Measurements from ENCODE around the gene CACNG1. TPM values are rescaled to one million over a fixed set of nuclear protein-coding genes. Genes with fewer than 3 reads are reported as not detected.

Gene CACNG1
- total and polyA plus RNA-seq, 2 of the 4 experiments (the other 2 are of a cell fraction) = not detected

DNA sequence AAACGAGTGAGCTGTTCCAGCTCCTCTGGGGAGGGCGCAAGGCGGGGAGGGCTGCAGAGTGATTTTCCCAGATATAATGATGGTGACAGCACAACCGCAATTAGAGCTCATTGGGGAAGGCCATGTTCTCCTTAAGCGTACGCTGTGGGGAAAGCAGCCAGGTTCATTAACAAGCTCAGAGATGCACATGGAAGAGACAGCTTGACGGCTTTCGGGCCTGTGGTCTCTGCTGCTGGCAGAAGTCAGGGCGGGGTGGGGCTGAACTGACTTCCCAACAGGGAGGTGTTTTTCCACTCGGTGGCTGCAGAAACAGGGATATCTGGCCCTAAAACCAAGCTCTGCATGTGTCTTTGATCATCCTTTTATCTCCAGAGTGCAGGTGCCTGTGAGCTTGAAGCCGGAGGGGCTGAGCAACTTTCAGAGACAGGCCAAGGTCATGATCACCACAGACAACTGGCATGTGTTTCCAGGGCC, 24.0 kb upstream of the CACNG1 start:
- whole genome bisulfite sequencing, 2 experiments (ENCODE audit: extremely low coverage in 2 of 2, insufficient read length in 1 of 2) = 69% methylated on average over 8 of the region's 11 CpGs; no CpG with 5 or more reads in 1 of the 2 experiments
- Histone ChIP-seq H3K9me3 (ENCODE audit: control insufficient read depth, insufficient read depth, low read length) (no peaks in the 10 kb centered on the region), H2BK120ac (ENCODE audit: low read depth, low read length) (no peak overlapping the region), H4K8ac (ENCODE audit: low read depth in 2 of 2, low read length in 2 of 2) (no peak overlapping the region), H2AFZ (replicated peaks; ENCODE audit: low read length, poor library complexity) (no peak overlapping the region), H3K56ac (ENCODE audit: extremely low read depth, insufficient read depth, low read length) (no peak overlapping the region), H3K9ac (ENCODE audit: low read depth, low read length) (no peak overlapping the region), H2BK5ac (ENCODE audit: low read depth, low read length, poor library complexity, severe bottlenecking) (no peak overlapping the region), H4K20me1 (ENCODE audit: insufficient read depth, low read length) (no peaks in the 10 kb centered on the region), H3K27ac (ENCODE audit: insufficient read depth, low read length) (no peak overlapping the region), H3K14ac (replicated peaks; ENCODE audit: low read depth, low read length) (no peak overlapping the region), H3K36me3 (ENCODE audit: control insufficient read depth, insufficient read depth, low read length) (no peaks in the 10 kb centered on the region), H3K18ac (ENCODE audit: low read depth, low read length) (no peak overlapping the region), H3K4me1 (ENCODE audit: control insufficient read depth, insufficient read depth, low read length) (no peaks in the 10 kb centered on the region), H4K91ac (ENCODE audit: insufficient read depth, low read depth, low read length) (no peak overlapping the region), H2BK20ac (ENCODE audit: low read depth, low read length) (no peak overlapping the region), H3K9me1 (ENCODE audit: insufficient read depth, low read length) (no peaks in the 10 kb centered on the region), H3K4ac (ENCODE audit: low read depth, low read length) (no peak overlapping the region), H2AK9ac (replicated peaks; ENCODE audit: low read depth, low read length, poor library complexity) (no peak overlapping the region), H3K79me1 (ENCODE audit: low read depth in 1 of 2, low read length in 2 of 2) (no peaks in the 10 kb centered on the region), H4K5ac (ENCODE audit: low read depth, low read length) (no peak overlapping the region), H3K23ac (ENCODE audit: low read depth, low read length) (no peak overlapping the region), H2BK15ac (ENCODE audit: low read depth, low read length) (no peak overlapping the region), H2AK5ac (ENCODE audit: low read depth, low read length) (no peak overlapping the region), H3K4me2 (ENCODE audit: low read depth, low read length) (no peak overlapping the region), H3K27me3 (ENCODE audit: control insufficient read depth, insufficient read depth, low read length) (peaks cover 31% of the 10 kb centered on the region), H3K4me3 (ENCODE audit: insufficient read depth, low read depth, low read length) (no peak overlapping the region)
- intact Hi-C loops (cut with micrococcal nuclease) = no loop called here
- in situ Hi-C loops (cut with MboI; ENCODE audit: low sequenced_read_pairs) = no loop called here
- dilution Hi-C loops (cut with HindIII; ENCODE audit: low sequenced_read_pairs, unreplicated experiment) = no loop called here
- BruUV-seq (replicated peaks) = no TSS peak
- DNase-seq (no peak), ATAC-seq (ENCODE audit: low read depth) (no peak)
- TF ChIP-seq FOS (IDR thresholded peaks at IDR 0.05; ENCODE audit: low read depth, low read length) (no peak), USF2 (IDR thresholded peaks at IDR 0.05; ENCODE audit: low read depth, low read length) (no peak), SMC3 (IDR thresholded peaks at IDR 0.05; ENCODE audit: low read depth, low read length) (no peak), CHD1 (IDR thresholded peaks at IDR 0.05; ENCODE audit: low read depth, low read length) (no peak), RCOR1 (IDR thresholded peaks at IDR 0.05; ENCODE audit: insufficient replicate concordance, low read length) (no peak), NFE2L2 (IDR thresholded peaks at IDR 0.05; ENCODE audit: low read depth, low read length) (no peak), BHLHE40 (IDR thresholded peaks at IDR 0.05; ENCODE audit: low read depth, low read length) (no peak), MXI1 (IDR thresholded peaks at IDR 0.05; ENCODE audit: borderline replicate concordance, low read depth, low read length) (no peak), CTCF (conservative IDR thresholded peaks at IDR 0.05; ENCODE audit: low read depth, low read length) (no peak), RAD21 (IDR thresholded peaks at IDR 0.05; ENCODE audit: low read length) (no peak), CEBPB (IDR thresholded peaks at IDR 0.05; ENCODE audit: low read depth, low read length) (no peak), MAFK (IDR thresholded peaks at IDR 0.05; ENCODE audit: low read depth, low read length) (no peak), ELK1 (IDR thresholded peaks at IDR 0.05; ENCODE audit: borderline replicate concordance, low read depth, low read length) (no peak), POLR2A (IDR thresholded peaks at IDR 0.05; ENCODE audit: low read depth, low read length) (no peak), RFX5 (IDR thresholded peaks at IDR 0.05; ENCODE audit: low read depth, low read length) (no peak)
- ChIA-PET POLR2A (ENCODE audit: unreplicated experiment) (no interaction called here), CTCF (interaction anchor here (0.6 kb wide), 1 partner anchor 316 kb away, joined by 3 read pairs; no protein-coding TSS in a partner anchor)

Data from IMR-90 (cell line).